Lung (tissue), 12 donors: Measurements from ENCODE around the gene ZDHHC24. TPM values are rescaled to one million over a fixed set of nuclear protein-coding genes. Genes with fewer than 3 reads are reported as not detected.
"Not testable (repeated sequence)": the region's sequence is repeated elsewhere in the genome, so short reads cannot be mapped to it uniquely, and the experiment has no call there.

ENCODE experiments used
- ATAC-seq: fragments of 200-7000 bp; cut with Tn5 transposase; one replicate; pipeline ENCODE4 v1.9.1; 2020; ENCODE audit warnings: moderate number of reproducible peaks; ENCODE audit not compliant: insufficient read depth, low FRiP score
- DNase-seq, 3 donors: peaks; one replicate each; pipeline ENCODE4 v3.0.0-alpha.2; 2013 to 2017
- H3K27ac ChIP-seq, 2 donors: one replicate each; pipeline ENCODE4 v1.5.1; 2013; ENCODE audit warnings: mild to moderate bottlenecking in 2 of 2, moderate library complexity in 2 of 2, control low read depth in 1 of 2, inconsistent platforms in 1 of 2, low read depth in 1 of 2, low read length in 1 of 2
- H3K27me3 ChIP-seq, 3 donors: one replicate each; pipeline ENCODE4 v1.5.1; 2013; ENCODE audit warnings: low read length in 2 of 3; ENCODE audit not compliant: control insufficient read depth in 3 of 3, insufficient read depth in 3 of 3
- H3K36me3 ChIP-seq, 4 donors: one replicate each; pipeline ENCODE4 v1.5.1; 2013; ENCODE audit warnings: low read length in 4 of 4, mild to moderate bottlenecking in 1 of 4, moderate library complexity in 1 of 4; ENCODE audit not compliant: control insufficient read depth in 4 of 4, insufficient read depth in 4 of 4
- H3K4me1 ChIP-seq, 5 donors: one replicate each; pipeline ENCODE4 v1.5.1; 2013; ENCODE audit warnings: low read length in 5 of 5, mild to moderate bottlenecking in 2 of 5, moderate library complexity in 1 of 5; ENCODE audit not compliant: control insufficient read depth in 5 of 5, insufficient read depth in 5 of 5
- H3K4me3 ChIP-seq: one replicate; pipeline ENCODE4 v1.5.1; 2013; ENCODE audit warnings: mild to moderate bottlenecking, control low read depth, moderate library complexity
- H3K9ac ChIP-seq, 2 donors: one replicate each; pipeline ENCODE4 v1.5.1; 2013; ENCODE audit warnings: low read length in 2 of 2, control low read depth in 1 of 2; ENCODE audit not compliant: insufficient read depth in 1 of 2
- H3K9me3 ChIP-seq, 4 donors: one replicate each; pipeline ENCODE4 v1.5.1; 2013; ENCODE audit warnings: low read length in 3 of 4, mild to moderate bottlenecking in 1 of 4, moderate library complexity in 1 of 4; ENCODE audit not compliant: control insufficient read depth in 4 of 4, insufficient read depth in 3 of 4
- CTCF ChIP-seq: IDR thresholded peaks from 2 replicates; pipeline ENCODE4 v1.5.1; 2012; ENCODE audit warnings: mild to moderate bottlenecking; ENCODE audit errors: control extremely low read depth, extremely low read depth
- WGBS, 2 donors: extraction: QIAGEN DNeasy Blood & Tissue Kit; methylation state at CpG; one replicate each; pipeline ENCODE4 v1.1.7; 2013; 5-methylcytosine and 5-hydroxymethylcytosine counted together
- polyA plus RNA-seq, 2 donors: library from polyadenylated mRNA; stranded (reverse); fragments of 200-250 nt; gene quantifications; one replicate each; pipeline ENCODE4 v1.2.1, GENCODE V29; 2013
- total RNA-seq, 2 donors: library from RNA; depleted of rRNA in 1 of 2; stranded (reverse); fragments of >200 nt in 1 of 2; gene quantifications; one replicate each; pipeline ENCODE4 v1.2.1, GENCODE V29; 2014 to 2021
- donor health status: control.
- donor health status: control.
- donor health status: Bipolar disorder and iron deficiency.
- donor health status: healthy.
- donor health status: DM: yes; HTN: yes; CAD: no.

ZDHHC24 gene
- total and polyA plus RNA-seq, 4 donors: 6.8 to 21.6 (median 11.5) TPM

GRCh38 chr11:66541892-66542291 lies 4.0 kb downstream of the ZDHHC24 start:
- no peak for TF ChIP-seq CTCF
- Histone ChIP-seq H3K9ac (no peak overlapping the region), H3K4me3 (no peak overlapping the region), H3K36me3 (peaks cover 0 to 28% (median 0%) of the 10 kb centered on the region in 4 donors), H3K27ac (no peak overlapping the region), H3K9me3 (no peaks in the 10 kb centered on the region), H3K27me3 (no peaks in the 10 kb centered on the region), H3K4me1 (peaks cover 0 to 14% (median 7%) of the 10 kb centered on the region in 5 donors)
- DNase-seq (no peak), ATAC-seq (no peak)
- WGBS, 2 donors: 84 to 88% methylated on average over 4 of the region's 4 CpGs

- H3K4me3 ChIP-seq: not testable (repeated sequence)
These were observed 5.2 kb downstream of the ZDHHC24 start for GRCh38 chr11:66540598-66540997.

GRCh38 chr11:66539870-66540213 lies 6.0 kb downstream of the ZDHHC24 start:
- Histone ChIP-seq H3K9ac (no peak overlapping the region), H3K9me3 (no peaks in the 10 kb centered on the region), H3K4me1 (peaks cover 0 to 8% (median 0%) of the 10 kb centered on the region in 5 donors), H3K27me3 (no peaks in the 10 kb centered on the region), H3K27ac (no peak overlapping the region), H3K36me3 (peaks cover 0 to 31% (median 7%) of the 10 kb centered on the region in 4 donors), H3K4me3 (no peak overlapping the region)
- 88 to 89% methylated on average over 10 of the region's 10 CpGs for WGBS, 2 donors
- no peak for ATAC-seq
- TF ChIP-seq CTCF: no peak
- DNase-seq: no peak

More at GRCh38 chr11:66540598-66540997, 5.2 kb downstream of the ZDHHC24 start:
- H3K27ac ChIP-seq, H3K9ac ChIP-seq, ATAC-seq, H3K27me3 ChIP-seq, DNase-seq, H3K9me3 ChIP-seq: not testable (repeated sequence)
- Histone ChIP-seq H3K36me3 (peaks cover 0 to 31% (median 6%) of the 10 kb centered on the region in 4 donors), H3K4me1 (peaks cover 0 to 13% (median 3%) of the 10 kb centered on the region in 5 donors)
- WGBS, 2 donors: 39 to 75% methylated on average over 6 to 8 of the region's 8 CpGs

GRCh38 chr11:66539170-66539869 lies 6.5 kb downstream of the ZDHHC24 start:
- DNase-seq: no peak
- no peak for TF ChIP-seq CTCF
- peaks cover 0 to 31% (median 7%) of the 10 kb centered on the region in 4 donors for H3K36me3 ChIP-seq

More at GRCh38 chr11:66539170-66539869, 6.5 kb downstream of the ZDHHC24 start:
- Histone ChIP-seq H3K9ac (no peak overlapping the region), H3K27ac (no peak overlapping the region), H3K27me3 (no peaks in the 10 kb centered on the region), H3K4me1 (peaks cover 0 to 8% (median 0%) of the 10 kb centered on the region in 5 donors), H3K9me3 (no peaks in the 10 kb centered on the region), H3K4me3 (no peak overlapping the region)
- no peak for ATAC-seq
- 89 to 92% methylated on average over 16 of the region's 16 CpGs for WGBS, 2 donors
